Raji (cell line): Measurements from ENCODE around the gene SAP30BP.

Source experiments
- POLR2A ChIP-seq: IDR thresholded peaks from 2 replicates; pipeline ENCODE4 v1.6.1; 2011; ENCODE audit warnings: low read depth, low read length, control low read depth; ENCODE audit not compliant: insufficient read depth

SAP30BP gene

GRCh38 chr17:75684924-75685323 lies 17.8 kb downstream of the SAP30BP start:
- no peak for TF ChIP-seq POLR2A

- no peak for TF ChIP-seq POLR2A
Observed at GRCh38 chr17:75685499-75685898, 18.4 kb downstream of the SAP30BP start.

- TF ChIP-seq POLR2A: no peak
Observed at GRCh38 chr17:75688209-75688825, 21.2 kb downstream of the SAP30BP start.

GRCh38 chr17:75689441-75689873 lies 22.3 kb downstream of the SAP30BP start:
- TF ChIP-seq POLR2A: no peak

- TF ChIP-seq POLR2A: no peak
Observed at GRCh38 chr17:75691371-75691791, 24.2 kb downstream of the SAP30BP start.

- no peak for TF ChIP-seq POLR2A
Observed at GRCh38 chr17:75691801-75692626, 24.9 kb downstream of the SAP30BP start.

GRCh38 chr17:75692976-75693375 lies 25.8 kb downstream of the SAP30BP start:
- TF ChIP-seq POLR2A: no peak

- no peak for TF ChIP-seq POLR2A
Observed at GRCh38 chr17:75693500-75694481, 26.7 kb downstream of the SAP30BP start.

- no peak for TF ChIP-seq POLR2A
Observed at GRCh38 chr17:75694536-75694935, 27.4 kb downstream of the SAP30BP start.

- no peak for TF ChIP-seq POLR2A
Observed at GRCh38 chr17:75695141-75695829, 28.1 kb downstream of the SAP30BP start.

GRCh38 chr17:75695830-75696271 lies 28.7 kb downstream of the SAP30BP start:
- TF ChIP-seq POLR2A: no peak

- TF ChIP-seq POLR2A: no peak
Observed at GRCh38 chr17:75697651-75698291, 30.6 kb downstream of the SAP30BP start.

GRCh38 chr17:75698659-75699058 lies 31.5 kb downstream of the SAP30BP start:
- TF ChIP-seq POLR2A: no peak

- no peak for TF ChIP-seq POLR2A
Observed at GRCh38 chr17:75701288-75701687, 34.1 kb downstream of the SAP30BP start.
